Vagina (tissue), 2 donors: Measurements from ENCODE around the gene ASPG. TPM values are rescaled to one million over a fixed set of nuclear protein-coding genes. Genes with fewer than 3 reads are reported as not detected.

ENCODE experiments used
- DNase-seq, 2 donors: peaks; one replicate each; pipeline ENCODE4 v3.0.0-alpha.2; 2017; ENCODE audit errors: extremely low spot score in 2 of 2
- H3K27ac ChIP-seq: fragments of 200-600 bp; sonication (generic); one replicate; pipeline ENCODE4 v1.5.1; 2019
- H3K27me3 ChIP-seq: fragments of 200-600 bp; sonication (generic); one replicate; pipeline ENCODE4 v1.5.1; 2019
- H3K36me3 ChIP-seq, 2 donors: fragments of 200-600 bp; sonication (generic); one replicate each; pipeline ENCODE4 v1.5.1; 2017 to 2019
- H3K4me1 ChIP-seq: fragments of 200-600 bp; sonication (generic); one replicate; pipeline ENCODE4 v1.5.1; 2019
- H3K4me3 ChIP-seq, 2 donors: fragments of 200-600 bp; sonication (generic); 1 replicate in 1 of 2; 2 replicates in 1 of 2; pipeline ENCODE4 v1.5.1; 2016 to 2019
- H3K9me3 ChIP-seq: fragments of 200-600 bp; sonication (generic); one replicate; pipeline ENCODE4 v1.5.1; 2019
- POLR2A ChIP-seq, 2 donors: fragments of 450-650 bp; IDR thresholded peaks; one replicate each; pipeline ENCODE4 v1.6.1; 2017; ENCODE audit warnings: antibody characterized with exemption in 2 of 2, mild to moderate bottlenecking in 2 of 2, moderate library complexity in 2 of 2
- POLR2AphosphoS5 ChIP-seq, 2 donors: sonication (generic); formaldehyde crosslinking; IDR thresholded peaks; one replicate each; pipeline ENCODE4 v1.9.0; 2017; ENCODE audit warnings: antibody characterized with exemption in 2 of 2, mild to moderate bottlenecking in 2 of 2, low read depth in 1 of 2; ENCODE audit not compliant: insufficient read depth in 1 of 2
- intact Hi-C: fragments of 100-400 bp; cut with DNase I; formaldehyde crosslinking; loops from one replicate; pipeline ENCODE4 v1.15.1; 2023
- total RNA-seq: library from RNA; depleted of rRNA; stranded (reverse); fragments of >200 nt; gene quantifications from one replicate; pipeline ENCODE4 v1.2.3, GENCODE V29; 2016
- TF ChIP-seq, protein P1 (sequence below), 3 experiments: fragments of 450-650 bp in 2 of 3; fragments of 200-600 bp in 1 of 3; sonication (generic) in 1 of 3; IDR thresholded peaks; one replicate each; pipeline ENCODE4 v1.5.1; 2017 to 2019; ENCODE audit warnings: antibody characterized with exemption in 3 of 3, mild to moderate bottlenecking in 2 of 3, moderate library complexity in 2 of 3

The ASPG gene
- total RNA-seq, 1 donor from 2014 or later = 3.7 TPM

DNA sequence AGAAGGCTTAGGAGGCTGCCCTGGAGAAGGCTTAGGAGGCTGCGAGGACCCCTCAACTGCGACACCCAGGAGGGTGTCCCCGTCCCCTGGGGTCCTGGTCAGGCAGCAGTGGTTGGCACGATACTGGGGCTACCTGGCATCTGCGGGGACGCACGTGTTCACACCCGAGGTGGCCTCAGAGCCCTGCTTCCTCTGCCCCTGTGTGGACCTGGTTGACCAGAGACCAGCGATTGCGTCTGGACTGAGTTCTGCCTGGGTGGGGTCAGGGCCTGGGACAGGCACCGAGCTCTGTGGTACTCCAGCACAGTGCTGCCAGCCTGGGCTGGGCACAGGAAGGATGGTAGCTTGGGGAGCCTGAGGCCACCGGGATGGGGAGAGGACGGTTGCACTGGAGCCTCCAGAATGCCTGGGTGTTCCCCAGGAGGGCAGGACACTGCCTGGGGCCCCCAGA lies 735 bp downstream of the ASPG start:
- no peak overlapping the region for H3K27ac ChIP-seq
- intact Hi-C loops = loop anchor here (10.0 kb wide), 1 partner anchor 479 kb away; no protein-coding TSS in a partner anchor
- no peaks in the 10 kb centered on the region for H3K9me3 ChIP-seq
- peaks cover 5% of the 10 kb centered on the region for H3K27me3 ChIP-seq
- TF ChIP-seq POLR2A (IDR thresholded peaks at IDR 0.05) (no peak), POLR2AphosphoS5 (IDR thresholded peaks at IDR 0.05; ENCODE audit: insufficient read depth in 1 of 2, low read depth in 1 of 2) (no peak)
- TF ChIP-seq, protein P1, sequence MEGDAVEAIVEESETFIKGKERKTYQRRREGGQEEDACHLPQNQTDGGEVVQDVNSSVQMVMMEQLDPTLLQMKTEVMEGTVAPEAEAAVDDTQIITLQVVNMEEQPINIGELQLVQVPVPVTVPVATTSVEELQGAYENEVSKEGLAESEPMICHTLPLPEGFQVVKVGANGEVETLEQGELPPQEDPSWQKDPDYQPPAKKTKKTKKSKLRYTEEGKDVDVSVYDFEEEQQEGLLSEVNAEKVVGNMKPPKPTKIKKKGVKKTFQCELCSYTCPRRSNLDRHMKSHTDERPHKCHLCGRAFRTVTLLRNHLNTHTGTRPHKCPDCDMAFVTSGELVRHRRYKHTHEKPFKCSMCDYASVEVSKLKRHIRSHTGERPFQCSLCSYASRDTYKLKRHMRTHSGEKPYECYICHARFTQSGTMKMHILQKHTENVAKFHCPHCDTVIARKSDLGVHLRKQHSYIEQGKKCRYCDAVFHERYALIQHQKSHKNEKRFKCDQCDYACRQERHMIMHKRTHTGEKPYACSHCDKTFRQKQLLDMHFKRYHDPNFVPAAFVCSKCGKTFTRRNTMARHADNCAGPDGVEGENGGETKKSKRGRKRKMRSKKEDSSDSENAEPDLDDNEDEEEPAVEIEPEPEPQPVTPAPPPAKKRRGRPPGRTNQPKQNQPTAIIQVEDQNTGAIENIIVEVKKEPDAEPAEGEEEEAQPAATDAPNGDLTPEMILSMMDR (IDR thresholded peaks at IDR 0.05) = no peak
- peaks cover 4% of the 10 kb centered on the region for H3K4me1 ChIP-seq
- no peak overlapping the region for H3K4me3 ChIP-seq
- no peaks in the 10 kb centered on the region for H3K36me3 ChIP-seq
- no peak for DNase-seq

DNA sequence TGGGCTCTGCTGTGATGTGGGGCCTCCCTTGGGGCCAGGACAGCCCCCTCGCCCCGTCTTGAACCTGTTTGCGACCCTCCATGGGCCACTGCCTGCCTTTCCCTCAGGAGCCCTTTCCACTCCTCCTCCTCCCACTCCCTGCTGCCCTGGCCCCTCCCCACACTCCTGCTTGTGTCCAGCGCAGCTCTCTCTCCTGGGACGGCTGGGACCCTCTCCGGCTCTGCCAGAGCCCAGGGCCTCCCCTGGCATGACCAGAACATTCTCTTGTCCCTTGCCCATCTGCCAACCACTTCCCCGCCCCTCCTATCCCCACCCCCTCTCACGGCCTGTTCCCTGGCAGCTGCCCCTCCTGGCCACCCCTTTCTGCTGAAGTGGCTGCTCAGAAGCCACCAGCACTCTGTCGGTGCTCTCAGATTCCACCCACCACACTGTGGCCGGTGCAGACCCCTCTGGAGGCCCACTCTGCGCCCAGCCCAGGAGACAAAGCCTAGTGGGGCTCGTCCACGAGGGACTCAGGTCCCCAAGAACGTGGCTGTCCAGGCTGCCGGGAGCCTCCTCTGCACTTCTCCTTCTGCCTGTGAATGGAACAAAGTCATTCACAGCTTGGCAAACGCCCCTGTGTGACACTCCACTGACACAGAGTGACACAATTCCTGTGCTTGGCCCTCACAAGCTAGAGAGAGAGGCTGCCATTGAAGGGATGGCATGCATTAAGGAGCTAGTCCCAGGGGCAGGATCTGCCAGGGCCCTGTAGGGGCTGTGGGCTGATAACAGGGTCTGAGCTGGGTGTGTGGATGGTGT lies 1.4 kb downstream of the ASPG start:
- Histone ChIP-seq H3K4me1 (peaks cover 4% of the 10 kb centered on the region), H3K36me3 (no peaks in the 10 kb centered on the region), H3K4me3 (no peak overlapping the region), H3K9me3 (no peaks in the 10 kb centered on the region), H3K27me3 (peaks cover 5% of the 10 kb centered on the region), H3K27ac (no peak overlapping the region)
- intact Hi-C loops = loop anchor here (10.0 kb wide), 1 partner anchor 478 kb away; no protein-coding TSS in a partner anchor
- DNase-seq = no peak
- TF ChIP-seq POLR2A (IDR thresholded peaks at IDR 0.05) (no peak), POLR2AphosphoS5 (IDR thresholded peaks at IDR 0.05; ENCODE audit: insufficient read depth in 1 of 2, low read depth in 1 of 2) (no peak)
- TF ChIP-seq, protein P1 (IDR thresholded peaks at IDR 0.05) = no peak

- DNase-seq = no peak
- Histone ChIP-seq H3K9me3 (no peaks in the 10 kb centered on the region), H3K4me3 (no peak overlapping the region), H3K36me3 (no peaks in the 10 kb centered on the region), H3K27ac (no peak overlapping the region), H3K27me3 (peaks cover 5% of the 10 kb centered on the region), H3K4me1 (peaks cover 4% of the 10 kb centered on the region)
- TF ChIP-seq POLR2A (IDR thresholded peaks at IDR 0.05) (no peak), POLR2AphosphoS5 (IDR thresholded peaks at IDR 0.05; ENCODE audit: insufficient read depth in 1 of 2, low read depth in 1 of 2) (no peak)
- TF ChIP-seq, protein P1 (IDR thresholded peaks at IDR 0.05) = no peak
- intact Hi-C loops = loop anchor here (10.0 kb wide), 1 partner anchor 477 kb away; no protein-coding TSS in a partner anchor
These were observed 2.0 kb downstream of the ASPG start for GRCh38 chr14:104087505-104087904.

- H3K4me3 ChIP-seq = no peak overlapping the region
- TF ChIP-seq, protein P1 (IDR thresholded peaks at IDR 0.05) = no peak
- TF ChIP-seq POLR2A (IDR thresholded peaks at IDR 0.05) = no peak
- TF ChIP-seq POLR2AphosphoS5 (IDR thresholded peaks at IDR 0.05; ENCODE audit: insufficient read depth in 1 of 2, low read depth in 1 of 2) = no peak
- H3K27ac ChIP-seq = no peak overlapping the region
- DNase-seq = no peak
- intact Hi-C loops = loop anchor here (10.0 kb wide), 1 partner anchor 477 kb away; no protein-coding TSS in a partner anchor
- H3K9me3 ChIP-seq = no peaks in the 10 kb centered on the region
- peaks cover 5% of the 10 kb centered on the region for H3K27me3 ChIP-seq
- H3K4me1 ChIP-seq = peaks cover 4% of the 10 kb centered on the region
- no peaks in the 10 kb centered on the region for H3K36me3 ChIP-seq
These were observed 2.7 kb downstream of the ASPG start for GRCh38 chr14:104087981-104088850.
